Stimulated activated naive CD8-positive, alpha-beta T cell treated with anti-CD3 and anti-CD28 coated beads, Interleukin-15, Interleukin-2, amounts not matched to agents 100 U/mL and 50 U/mL, for 24 hours (primary cell): ENCODE results near the gene CLEC4A.
"Not testable (repeated sequence)": the region's sequence is repeated elsewhere in the genome, so short reads cannot be mapped to it uniquely, and the experiment has no call there.

Source experiments
- ATAC-seq: fragments of 150-1000 bp; cut with Tn5 transposase; one replicate; pipeline ENCODE4 v1.10.0; 2021
- DNase-seq: peaks from one replicate; pipeline ENCODE4 v3.0.0; 2021

Gene CLEC4A

DNA sequence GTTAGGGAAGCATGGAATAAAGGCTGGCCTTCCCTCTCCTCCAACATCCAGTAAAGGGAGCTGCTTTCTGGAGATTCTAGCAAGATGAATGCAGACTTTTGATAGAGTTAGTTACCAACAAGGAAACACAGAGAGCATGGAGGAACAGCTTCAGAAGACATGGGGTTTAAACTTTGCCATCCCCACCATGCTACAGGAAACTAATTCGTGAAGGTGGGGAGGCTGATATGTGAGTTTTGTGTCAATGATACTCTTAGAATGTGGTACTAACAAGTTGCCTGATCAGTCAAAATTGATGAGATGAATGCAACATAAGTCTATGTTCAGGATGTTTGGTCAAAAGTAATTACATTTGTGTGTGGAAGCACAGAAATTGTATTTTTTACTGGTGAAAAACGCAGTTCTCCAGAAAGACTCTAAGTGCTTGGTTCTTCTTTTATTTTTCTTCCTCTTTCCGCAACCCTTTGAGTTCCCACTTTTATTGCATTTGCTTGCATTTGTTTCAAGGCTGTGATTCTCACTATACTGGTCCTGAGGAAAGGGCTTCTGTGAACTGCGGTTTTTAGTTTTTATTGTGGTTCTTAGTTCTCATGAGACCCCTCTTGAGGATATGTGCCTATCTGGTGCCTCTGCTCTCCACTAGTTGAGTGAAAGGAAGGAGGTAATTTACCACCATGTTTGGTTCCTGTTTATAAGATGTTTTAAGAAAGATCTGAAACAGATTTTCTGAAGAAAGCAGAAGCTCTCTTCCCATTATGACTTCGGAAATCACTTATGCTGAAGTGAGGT is at the start of gene CLEC4A:
Gene CLEC4A, plus strand, starts transcription at position 494 of the 789 bp plus-strand sequence. Its CDS starts 262 bp downstream, at position 756.
- no peak for DNase-seq
- no peak for ATAC-seq

DNA sequence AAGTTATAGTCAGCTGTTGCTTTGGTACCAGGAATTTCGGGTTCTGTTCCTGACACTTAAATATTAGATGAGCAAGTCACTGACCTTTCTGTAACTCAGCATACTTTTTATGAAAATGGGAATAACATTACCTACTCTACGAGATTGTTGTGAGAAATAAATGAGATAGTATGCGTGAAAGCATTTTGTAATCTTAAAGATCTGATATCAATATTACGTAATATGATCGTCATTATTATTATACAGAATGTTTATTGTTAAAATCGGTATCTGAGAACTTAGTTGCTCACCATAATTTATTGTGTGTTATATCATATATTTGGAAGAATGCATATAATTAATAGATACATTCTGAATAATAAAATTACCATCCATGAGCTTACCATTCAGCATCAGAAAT is 47.5 kb upstream of the CLEC4A start:
- ATAC-seq (no peak), DNase-seq (no peak)

DNA sequence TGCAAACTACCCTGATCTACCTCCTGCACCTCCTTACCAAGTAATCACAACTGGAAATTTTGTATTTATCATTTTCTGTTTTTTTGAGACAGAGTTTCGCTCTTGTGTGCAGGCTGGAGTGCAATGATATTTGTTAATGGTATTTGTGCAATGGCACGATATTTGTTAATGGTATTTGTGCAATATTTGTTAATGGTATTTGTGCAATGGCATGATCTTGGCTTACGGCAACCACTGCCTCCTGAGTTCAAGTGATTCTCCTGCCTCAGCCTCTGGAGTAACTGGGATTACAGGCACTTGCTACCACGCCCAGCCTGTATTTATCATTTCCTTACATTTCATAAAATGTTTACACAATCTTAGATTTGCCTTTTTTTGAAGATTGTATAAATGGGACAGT is 47.1 kb upstream of the CLEC4A start:
- no peak for DNase-seq
- no peak for ATAC-seq

DNA sequence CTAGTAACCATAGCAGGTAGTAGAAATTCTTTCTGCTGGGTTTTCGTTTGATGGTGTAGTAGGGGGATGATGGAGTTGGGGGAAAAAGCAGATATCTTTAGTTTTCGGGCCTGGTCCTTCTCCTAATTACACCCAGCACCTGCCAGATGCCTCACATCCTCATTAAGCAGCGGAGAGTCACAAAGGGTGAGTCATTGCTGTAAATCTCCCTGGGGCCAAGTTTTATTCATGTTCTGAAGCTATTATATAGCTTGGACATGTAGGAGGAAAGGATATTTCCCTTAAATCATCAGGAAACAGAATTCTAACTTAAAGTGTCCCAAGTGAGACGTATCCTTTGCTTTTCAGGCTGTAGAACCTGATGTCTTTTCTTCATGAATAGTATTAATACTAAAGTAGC is 46.2 kb upstream of the CLEC4A start:
- ATAC-seq, result no peak
- DNase-seq, result no peak

DNA sequence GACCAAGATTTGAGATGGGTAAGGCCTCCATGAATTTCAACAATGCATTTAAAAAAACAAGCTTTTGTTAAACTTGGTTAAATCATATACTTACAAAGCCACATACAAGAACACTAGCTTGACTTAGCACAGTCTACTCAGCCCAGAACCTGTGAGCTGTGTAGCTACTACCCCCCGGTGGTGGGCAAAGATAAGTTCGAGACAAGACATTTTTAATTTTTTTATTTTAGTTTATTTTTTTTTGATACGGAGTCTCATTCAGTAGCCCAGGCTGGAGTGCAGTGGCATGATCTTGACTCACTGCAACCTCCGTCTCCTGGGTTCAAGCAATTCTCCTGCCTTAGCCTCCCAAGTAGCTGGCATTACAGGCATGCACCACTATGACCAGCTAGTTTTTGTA is 45.0 kb upstream of the CLEC4A start:
- peak; percentile 38 for ATAC-seq

DNA sequence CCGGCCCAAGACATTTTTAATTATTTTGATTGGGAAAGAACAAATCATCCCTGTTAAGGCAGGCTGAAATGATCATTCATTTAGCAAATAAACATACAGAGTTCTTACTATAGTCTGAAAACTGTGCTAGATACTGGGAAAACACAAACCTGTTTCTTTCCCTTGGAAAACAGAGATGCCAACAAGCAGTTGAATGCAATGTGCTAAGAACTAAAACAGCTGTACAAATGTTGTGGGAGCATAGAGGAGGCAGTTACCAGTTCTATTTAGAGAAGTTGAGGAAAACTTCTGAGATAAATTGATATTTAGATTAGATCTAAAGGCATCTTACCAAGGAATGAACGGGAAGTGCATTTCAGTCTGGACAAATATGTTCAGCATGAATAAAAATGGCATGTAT is 44.5 kb upstream of the CLEC4A start:
- no peak for DNase-seq
- no peak for ATAC-seq

More for the DNA sequence above, 45.0 kb upstream of the CLEC4A start:
- peak; percentile 54 for DNase-seq

DNA sequence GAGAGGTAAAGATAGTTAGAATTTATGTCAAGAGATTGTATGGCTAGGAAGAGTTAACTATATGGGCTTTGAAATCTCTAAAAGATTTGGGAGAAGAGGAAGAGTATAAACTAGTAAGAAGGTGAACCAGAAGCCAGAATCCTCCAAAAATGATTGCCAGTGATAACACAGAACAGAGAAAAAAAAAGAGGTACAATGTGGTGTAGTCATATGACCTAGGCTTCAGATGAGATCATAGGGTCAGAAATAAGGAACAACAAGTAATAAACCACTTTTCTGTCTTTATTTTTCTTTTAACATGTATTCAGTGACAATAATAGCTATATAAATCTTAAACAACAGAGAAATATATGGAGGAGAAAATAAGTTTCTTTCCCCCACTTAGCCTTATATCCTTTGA is 43.3 kb upstream of the CLEC4A start:
- no peak for DNase-seq
- no peak for ATAC-seq

DNA sequence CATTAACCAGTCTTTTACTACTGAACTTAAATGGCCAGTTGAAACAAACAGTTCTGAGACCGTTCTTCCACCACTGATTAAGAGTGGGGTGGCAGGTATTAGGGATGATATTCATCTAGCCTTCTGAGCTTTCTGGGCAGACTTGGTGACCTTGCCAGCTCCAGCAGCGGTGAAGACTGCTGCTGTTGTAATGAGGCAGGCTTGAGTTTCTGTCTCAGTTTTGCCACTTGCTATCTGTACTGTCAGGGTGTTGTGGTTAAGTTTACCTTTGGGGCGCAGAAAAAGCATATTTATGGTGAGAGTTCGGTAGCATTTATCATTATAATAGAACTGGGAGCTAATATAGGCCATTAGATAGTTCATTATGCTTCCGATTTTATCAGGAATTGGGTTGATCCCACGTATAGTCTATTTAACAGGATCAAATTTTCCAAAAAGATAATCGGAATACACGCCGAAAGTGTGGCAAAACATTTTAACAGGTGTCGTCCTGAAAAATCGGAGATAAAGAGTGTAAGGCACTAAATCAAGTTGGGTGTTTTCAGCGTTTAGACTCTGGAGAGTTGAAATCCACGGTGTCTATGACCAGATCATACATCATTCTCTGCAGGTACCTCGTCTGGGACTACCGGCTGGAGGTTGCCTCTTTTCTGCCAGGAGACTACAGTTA is 42.0 kb upstream of the CLEC4A start:
- ATAC-seq, result peak; percentile 26
- peak; percentile 44 for DNase-seq

DNA sequence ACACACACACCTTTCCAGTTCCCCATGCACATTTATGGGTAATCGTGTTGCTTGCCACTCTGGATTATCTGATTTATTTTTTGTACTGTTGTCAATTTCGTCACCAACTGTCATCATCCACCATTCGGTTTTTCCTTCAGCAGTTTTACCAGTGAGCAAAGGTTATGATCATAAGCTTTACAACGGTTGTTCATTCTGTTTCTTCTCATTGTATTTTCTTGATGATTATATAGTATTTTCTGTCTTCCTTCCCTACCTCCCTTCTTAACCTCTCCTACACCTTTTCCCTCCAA is 40.7 kb upstream of the CLEC4A start:
- ATAC-seq (no peak), DNase-seq (no peak)

DNA sequence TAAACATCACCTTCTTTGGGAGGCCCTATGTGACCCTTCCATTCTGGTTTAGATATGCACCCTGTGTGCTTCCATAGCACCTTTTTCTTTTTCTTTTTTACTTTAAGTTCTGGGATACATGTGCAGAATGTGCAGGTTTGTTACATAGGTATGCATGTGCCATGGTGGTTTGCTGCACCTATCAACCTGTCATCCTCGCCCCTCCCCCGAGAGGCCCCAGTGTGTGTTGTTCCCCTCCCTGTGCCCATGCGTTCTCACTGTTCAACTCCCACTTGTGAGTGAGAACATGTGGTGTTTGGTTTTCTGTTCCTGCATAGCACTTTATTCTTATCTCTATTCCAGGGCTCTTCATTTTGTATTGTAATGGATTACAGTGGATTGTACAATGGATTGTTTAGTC is 39.1 kb upstream of the CLEC4A start:
- DNase-seq, result peak; percentile 45
- not testable (repeated sequence) for ATAC-seq

DNA sequence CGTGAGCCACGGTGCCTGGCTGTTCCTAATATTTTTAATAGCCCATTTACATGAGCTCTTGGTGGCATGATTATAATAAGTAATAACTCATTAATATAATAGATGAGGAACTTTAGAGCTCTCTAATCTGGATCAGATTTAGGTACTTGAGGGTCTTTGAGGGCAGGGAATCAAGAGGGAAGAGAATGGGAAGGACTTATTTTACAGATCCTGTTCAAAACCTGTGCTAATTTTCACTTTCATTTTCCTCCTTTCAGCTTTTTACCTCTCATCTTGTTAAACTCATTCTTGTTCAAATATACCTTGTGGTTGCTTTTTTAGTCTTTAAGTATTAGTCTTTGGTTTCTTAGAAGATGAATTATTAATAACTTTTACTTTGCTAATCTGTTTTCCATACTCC is 35.8 kb upstream of the CLEC4A start:
- no peak for ATAC-seq
- no peak for DNase-seq

DNA sequence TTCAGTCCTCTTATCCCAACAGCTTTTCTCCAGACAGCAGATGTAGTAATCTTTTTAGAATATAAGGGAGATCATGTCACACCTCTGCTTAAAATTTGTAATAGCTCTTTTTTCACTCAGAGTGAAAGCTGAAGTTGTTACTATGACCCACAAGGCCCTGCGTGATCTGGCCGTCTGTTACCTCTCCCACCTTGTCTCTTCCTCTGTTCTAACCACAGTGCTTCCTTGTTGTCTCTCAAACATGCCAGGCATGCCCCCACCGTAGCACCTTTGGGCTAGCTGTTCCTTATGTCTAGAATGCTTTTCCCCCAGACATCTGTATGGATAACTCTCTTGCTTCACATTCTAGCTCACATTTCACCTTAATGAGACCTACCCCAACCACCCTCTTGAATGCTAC is 34.8 kb upstream of the CLEC4A start:
- ATAC-seq (peak; percentile 79), DNase-seq (peak; percentile 25)

DNA sequence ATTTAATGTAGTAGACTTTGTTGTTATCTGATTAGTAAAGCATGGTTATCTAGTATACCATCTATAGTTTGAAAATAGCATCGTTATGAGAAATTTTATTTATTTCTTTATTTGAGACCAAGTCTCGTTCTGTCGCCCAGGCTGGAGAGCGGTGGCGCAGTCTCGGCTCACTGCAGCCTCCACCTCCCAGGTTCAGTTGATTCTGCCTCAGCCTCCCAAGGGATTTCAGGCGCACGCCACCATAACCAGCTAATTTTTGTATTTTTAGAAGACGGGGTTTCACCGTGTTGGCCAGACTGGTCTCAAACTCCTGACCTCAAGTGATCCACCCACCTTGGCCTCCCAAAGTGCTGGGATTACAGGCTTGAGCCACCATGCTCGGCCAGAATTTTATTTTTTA is 34.1 kb upstream of the CLEC4A start:
- ATAC-seq, DNase-seq: not testable (repeated sequence)

DNA sequence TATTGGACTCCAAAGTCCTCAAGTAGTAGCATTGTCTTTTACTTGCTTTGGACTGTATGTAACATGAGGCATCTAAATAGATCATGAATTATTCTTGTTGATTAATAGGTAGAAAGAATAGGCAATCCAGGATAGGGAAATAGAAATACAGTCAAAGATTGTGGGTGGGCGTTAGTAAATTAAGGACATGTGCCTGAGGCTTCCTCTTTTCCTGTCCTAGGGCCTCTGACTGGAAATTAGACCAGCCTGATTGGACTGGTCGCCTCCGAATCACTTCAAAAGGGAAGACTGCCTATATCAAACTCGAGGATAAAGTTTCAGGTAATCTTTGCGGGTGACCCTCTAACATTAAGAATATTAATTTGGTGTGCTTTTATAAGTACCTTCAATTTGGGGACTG is 33.7 kb upstream of the CLEC4A start:
- DNase-seq (no peak), ATAC-seq (no peak)

DNA sequence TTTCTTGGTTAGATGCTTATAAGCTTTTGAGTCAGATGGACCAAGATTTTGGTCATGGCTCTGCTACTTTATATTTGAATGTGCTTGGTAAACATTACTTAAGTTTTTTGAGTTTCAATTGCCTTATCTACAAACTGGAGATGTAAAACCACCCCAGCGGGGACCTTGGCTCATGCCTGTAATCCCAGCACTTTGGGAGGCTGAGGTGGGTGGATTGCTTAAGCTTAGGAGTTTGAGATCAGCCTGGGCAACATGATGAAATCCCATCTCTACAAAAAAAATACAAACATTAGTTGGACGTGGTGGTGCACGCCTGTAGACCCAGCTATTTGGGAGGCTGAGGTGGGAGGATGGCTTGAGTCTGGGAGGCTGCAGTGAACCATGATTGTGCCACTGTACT is 30.1 kb upstream of the CLEC4A start:
- no peak for ATAC-seq

DNA sequence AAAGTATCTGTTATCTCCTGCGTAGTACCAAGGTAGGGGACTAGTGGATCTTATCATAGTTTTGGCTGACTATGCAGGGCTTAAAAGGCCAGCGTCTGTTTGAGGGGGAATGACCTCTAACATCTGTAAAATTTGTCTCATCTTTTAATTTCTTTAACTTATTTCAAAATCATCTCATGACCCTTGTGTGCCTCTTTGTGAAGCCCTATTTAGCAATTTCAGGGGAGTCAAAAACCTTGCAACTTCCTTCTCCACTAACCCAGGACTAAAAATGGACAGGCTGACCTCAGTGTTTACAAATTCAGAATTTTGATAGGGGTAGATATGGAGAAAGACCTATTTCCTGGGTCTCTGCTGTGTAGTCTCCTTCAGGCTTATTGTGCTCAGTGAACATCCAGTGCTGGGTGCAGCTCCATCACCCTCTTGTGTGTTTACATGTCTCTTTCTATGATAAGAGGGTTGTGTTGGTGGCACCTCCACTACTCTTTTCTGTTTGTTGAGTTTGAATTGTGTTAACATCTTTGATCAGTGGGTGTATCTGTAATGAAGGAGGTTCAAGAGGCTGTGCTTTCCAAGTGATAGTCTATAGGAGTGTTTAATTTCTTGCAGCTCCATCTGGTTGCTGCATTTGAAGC is 27.0 kb upstream of the CLEC4A start:
- DNase-seq (no peak), ATAC-seq (no peak)

More for the DNA sequence above, 30.1 kb upstream of the CLEC4A start:
- DNase-seq, result no peak

DNA sequence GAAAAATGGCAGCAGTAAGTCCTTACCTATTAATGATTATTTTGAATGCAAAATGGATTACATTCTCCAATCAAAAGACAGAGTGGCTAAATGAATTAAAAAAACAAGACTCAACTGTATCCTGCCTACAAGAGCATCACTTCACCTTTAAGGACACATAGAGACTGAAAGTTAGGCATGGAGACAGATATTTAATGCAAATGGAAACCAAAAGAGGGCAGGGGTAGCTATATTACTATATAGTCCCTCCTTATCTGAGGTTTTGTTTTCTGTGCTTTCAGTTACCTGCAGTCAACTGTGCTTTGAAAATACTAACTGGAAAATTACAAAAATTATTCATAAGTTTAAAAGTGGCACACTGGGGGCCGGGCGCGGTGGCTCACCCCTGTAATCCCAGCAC is 24.2 kb upstream of the CLEC4A start:
- no peak for DNase-seq
- ATAC-seq, result no peak

DNA sequence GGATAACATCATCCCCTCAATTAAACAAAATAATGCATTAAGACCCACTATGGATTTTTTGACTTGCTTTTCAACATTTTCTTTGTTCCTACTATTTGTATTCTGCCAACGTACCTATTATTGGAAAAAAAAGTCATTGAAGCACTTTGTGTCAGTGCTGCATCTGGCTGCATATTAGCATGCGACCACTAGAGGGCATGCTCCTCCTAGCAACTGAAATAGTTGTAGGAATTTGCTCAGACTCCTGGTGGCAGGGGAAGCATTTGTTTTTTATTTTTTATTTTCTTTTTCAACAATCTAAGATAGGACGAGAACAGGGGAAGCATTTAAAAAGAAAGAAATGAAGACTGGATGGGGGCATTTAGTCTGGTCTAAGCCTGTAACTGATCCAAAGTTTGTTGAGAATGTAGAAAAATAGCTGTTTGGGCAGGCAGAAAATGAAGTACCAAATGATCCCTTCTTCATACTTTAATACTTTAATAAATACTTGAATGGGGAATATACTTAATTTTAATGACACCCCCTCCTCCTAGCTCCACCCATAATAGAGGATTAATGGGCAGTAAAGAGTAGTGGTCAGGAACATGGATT is 14.5 kb upstream of the CLEC4A start:
- DNase-seq (peak; percentile 81), ATAC-seq (peak; percentile 46)

DNA sequence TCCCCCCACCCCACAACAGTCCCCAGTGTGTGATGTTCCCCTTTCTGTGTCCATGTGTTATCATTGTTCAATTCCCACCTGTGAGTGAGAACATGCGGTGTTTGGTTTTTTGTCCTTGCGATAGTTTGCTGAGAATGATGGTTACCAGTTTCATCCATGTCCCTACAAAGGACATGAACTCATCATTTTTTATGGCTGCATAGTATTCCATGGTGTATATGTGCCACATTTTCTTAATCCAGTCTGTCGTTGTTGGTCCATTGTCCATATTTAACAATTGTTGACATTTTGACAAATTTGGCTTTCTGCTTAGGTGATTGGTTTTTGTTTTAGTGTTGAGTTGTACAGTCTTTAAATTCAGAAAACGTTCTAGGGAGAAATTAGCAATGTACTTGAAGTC is 10.3 kb upstream of the CLEC4A start:
- DNase-seq, ATAC-seq: not testable (repeated sequence)

DNA sequence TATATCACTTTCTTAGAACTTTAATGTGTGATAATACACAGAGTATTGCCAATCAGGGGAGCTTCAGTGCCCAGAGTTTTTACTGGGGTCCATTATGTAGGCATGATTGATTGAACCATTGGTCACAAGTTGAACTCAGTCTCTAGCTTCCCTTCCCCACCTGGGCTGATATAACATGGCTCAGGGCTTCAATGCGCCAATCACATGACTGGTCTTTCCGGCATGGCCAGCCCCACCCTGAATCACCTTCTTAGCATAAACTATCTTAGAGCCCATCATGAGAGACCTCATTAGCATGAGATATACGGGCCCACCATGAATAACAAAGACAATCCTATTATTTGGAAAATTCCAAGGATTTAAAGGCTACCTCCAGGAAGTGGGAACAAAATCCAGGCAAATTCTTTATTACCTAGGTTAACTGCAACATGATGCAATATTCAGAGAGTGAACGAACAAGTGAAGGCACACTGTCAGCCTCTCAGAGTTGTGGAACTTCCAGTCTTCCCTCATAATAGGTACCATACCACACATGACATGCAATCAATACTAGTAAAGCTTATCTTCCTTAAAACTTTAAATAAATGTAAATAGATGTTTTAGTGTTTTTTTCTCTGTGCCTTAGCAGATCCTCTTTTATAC is 3.2 kb upstream of the CLEC4A start:
- DNase-seq, result no peak
- no peak for ATAC-seq

DNA sequence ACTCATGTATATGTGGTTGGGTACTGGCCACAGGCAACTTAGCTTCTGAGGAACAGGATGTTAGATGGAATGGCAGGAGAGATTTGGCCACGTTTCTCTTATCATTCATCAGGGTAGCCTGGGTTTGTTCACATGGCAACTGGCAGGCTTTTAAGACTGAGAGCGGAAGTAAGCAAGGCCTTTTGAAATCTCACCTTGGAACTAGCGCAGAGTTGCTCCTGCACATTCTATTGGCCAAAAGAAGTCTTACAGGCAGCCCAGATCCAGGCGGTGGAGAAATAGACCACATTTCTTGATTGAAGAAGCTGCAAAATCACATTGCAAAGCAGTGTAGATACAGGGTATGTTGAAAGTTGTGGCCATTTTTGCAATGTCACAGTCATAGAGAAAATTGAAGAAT is 3.7 kb downstream of the CLEC4A start:
- DNase-seq (no peak), ATAC-seq (peak; percentile 36)

DNA sequence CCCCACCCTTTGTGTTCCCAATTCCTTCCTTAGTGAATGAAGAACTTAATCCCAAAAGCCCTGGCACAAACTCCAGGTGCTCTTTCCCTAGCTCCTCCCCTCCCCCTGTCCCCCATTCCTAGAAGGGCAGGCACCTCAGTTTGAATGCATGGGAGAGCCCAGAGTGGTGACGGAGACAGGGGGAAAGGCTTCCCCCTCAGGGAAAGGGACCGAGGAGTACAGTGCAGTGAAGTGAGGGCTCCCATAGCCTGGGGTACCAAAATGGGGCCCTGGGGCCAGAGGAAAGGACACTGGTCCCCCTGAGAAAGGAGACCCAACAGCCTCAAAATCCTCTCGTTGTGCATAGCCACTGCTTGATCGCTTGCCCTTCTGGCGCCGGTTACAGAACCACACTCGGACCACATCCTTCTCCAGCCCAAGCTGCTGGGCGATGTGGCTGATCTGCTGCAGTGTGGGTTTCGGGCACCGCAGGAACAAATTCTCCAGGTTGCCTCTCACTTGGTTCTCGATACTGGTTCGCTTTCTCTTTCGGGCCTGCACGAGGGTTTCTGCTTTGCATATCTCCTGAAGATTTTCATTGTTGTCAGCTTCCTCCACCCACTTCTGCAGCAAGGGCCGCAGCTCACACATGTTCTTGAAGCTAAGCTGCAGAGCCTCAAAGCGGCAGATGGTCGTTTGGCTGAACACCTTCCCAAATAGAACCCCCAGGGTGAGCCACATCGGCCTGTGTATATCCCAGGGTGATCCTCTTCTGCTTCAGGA is 10.4 kb downstream of the CLEC4A start:
- not testable (repeated sequence) for ATAC-seq

More for the DNA sequence above, 10.4 kb downstream of the CLEC4A start:
- not testable (repeated sequence) for DNase-seq
